ENCODE results near the gene SARNP. TPM values are rescaled to one million over a fixed set of nuclear protein-coding genes. Genes with fewer than 3 reads are reported as not detected.

The SARNP gene
- total and polyA plus RNA-seq, 9 of the 15 experiments (the other 6 are each of a cell fraction or from before 2014, with no cell fraction given): 70.1 to 400 (median 198) TPM

- TF ChIP-seq, protein P1, sequence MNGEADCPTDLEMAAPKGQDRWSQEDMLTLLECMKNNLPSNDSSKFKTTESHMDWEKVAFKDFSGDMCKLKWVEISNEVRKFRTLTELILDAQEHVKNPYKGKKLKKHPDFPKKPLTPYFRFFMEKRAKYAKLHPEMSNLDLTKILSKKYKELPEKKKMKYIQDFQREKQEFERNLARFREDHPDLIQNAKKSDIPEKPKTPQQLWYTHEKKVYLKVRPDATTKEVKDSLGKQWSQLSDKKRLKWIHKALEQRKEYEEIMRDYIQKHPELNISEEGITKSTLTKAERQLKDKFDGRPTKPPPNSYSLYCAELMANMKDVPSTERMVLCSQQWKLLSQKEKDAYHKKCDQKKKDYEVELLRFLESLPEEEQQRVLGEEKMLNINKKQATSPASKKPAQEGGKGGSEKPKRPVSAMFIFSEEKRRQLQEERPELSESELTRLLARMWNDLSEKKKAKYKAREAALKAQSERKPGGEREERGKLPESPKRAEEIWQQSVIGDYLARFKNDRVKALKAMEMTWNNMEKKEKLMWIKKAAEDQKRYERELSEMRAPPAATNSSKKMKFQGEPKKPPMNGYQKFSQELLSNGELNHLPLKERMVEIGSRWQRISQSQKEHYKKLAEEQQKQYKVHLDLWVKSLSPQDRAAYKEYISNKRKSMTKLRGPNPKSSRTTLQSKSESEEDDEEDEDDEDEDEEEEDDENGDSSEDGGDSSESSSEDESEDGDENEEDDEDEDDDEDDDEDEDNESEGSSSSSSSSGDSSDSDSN (IDR thresholded peaks at IDR 0.05; ENCODE audit: borderline replicate concordance in 1 of 2, low read depth in 2 of 2, low read length in 2 of 2): no peak
- TF ChIP-seq KDM1A (IDR thresholded peaks at IDR 0.05): no peak
- TF ChIP-seq RFX5 (IDR thresholded peaks at IDR 0.05; ENCODE audit: low read depth, low read length): no peak
- no peak; the same call in 1 of the 2 replicates for TF ChIP-seq TCF7 (IDR thresholded peaks at IDR 0.05; ENCODE audit: borderline replicate concordance)
- peak; percentile 80; the same call in 1 of the 2 replicates for TF ChIP-seq JUN (IDR thresholded peaks at IDR 0.05; ENCODE audit: borderline replicate concordance, low read depth, low read length)
- no peak for TF ChIP-seq JUN (CRISPR knock-in tag; IDR thresholded peaks at IDR 0.05; ENCODE audit: borderline replicate concordance)
- TF ChIP-seq NR3C1 (CRISPR knock-in tag; IDR thresholded peaks at IDR 0.05): no peak
- TF ChIP-seq FOXM1 (IDR thresholded peaks at IDR 0.05; ENCODE audit: low read depth): no peak
- TF ChIP-seq FOXM1 (CRISPR knock-in tag; IDR thresholded peaks at IDR 0.05; ENCODE audit: low read depth): no peak
- TF ChIP-seq L3MBTL2 (IDR thresholded peaks at IDR 0.05): peak; percentile 72
- no peak for TF ChIP-seq HOXB6 (CRISPR knock-in tag; IDR thresholded peaks at IDR 0.05; ENCODE audit: borderline replicate concordance)
- no peak for TF ChIP-seq NFATC3 (IDR thresholded peaks at IDR 0.05)
- no peak for TF ChIP-seq CREBBP (IDR thresholded peaks at IDR 0.05; ENCODE audit: low read depth, low read length)
- no peak for TF ChIP-seq ZNF274 (IDR thresholded peaks at IDR 0.05; ENCODE audit: borderline replicate concordance, low read depth, low read length)
- peak; percentile 34; the same call in 1 of the 2 replicates for TF ChIP-seq EP300 (IDR thresholded peaks at IDR 0.05; ENCODE audit: low read length)
- peak; percentile 53 for TF ChIP-seq BRD9 (IDR thresholded peaks at IDR 0.05; ENCODE audit: low read depth, partially characterized antibody)
- peak; percentile 34; the same call in 1 of the 2 replicates for TF ChIP-seq ETV1 (tag; conservative IDR thresholded peaks at IDR 0.05; ENCODE audit: low read depth)
- no peak for TF ChIP-seq KHSRP (IDR thresholded peaks at IDR 0.05)
- no peak for TF ChIP-seq FUS (optimal IDR thresholded peaks at IDR 0.05; ENCODE audit: low read depth, low read length)
- TF ChIP-seq YBX1 (IDR thresholded peaks at IDR 0.05): no peak
- no peak for TF ChIP-seq ZNF766 (CRISPR knock-in tag; conservative IDR thresholded peaks at IDR 0.05)
- no peak for TF ChIP-seq PHTF2 (CRISPR knock-in tag; IDR thresholded peaks at IDR 0.05)
- peak; percentile 98 for TF ChIP-seq TFAP4 (CRISPR knock-in tag; IDR thresholded peaks at IDR 0.05; ENCODE audit: borderline replicate concordance)
- no peak for TF ChIP-seq ZZZ3 (IDR thresholded peaks at IDR 0.05)
- TF ChIP-seq, protein P2, sequence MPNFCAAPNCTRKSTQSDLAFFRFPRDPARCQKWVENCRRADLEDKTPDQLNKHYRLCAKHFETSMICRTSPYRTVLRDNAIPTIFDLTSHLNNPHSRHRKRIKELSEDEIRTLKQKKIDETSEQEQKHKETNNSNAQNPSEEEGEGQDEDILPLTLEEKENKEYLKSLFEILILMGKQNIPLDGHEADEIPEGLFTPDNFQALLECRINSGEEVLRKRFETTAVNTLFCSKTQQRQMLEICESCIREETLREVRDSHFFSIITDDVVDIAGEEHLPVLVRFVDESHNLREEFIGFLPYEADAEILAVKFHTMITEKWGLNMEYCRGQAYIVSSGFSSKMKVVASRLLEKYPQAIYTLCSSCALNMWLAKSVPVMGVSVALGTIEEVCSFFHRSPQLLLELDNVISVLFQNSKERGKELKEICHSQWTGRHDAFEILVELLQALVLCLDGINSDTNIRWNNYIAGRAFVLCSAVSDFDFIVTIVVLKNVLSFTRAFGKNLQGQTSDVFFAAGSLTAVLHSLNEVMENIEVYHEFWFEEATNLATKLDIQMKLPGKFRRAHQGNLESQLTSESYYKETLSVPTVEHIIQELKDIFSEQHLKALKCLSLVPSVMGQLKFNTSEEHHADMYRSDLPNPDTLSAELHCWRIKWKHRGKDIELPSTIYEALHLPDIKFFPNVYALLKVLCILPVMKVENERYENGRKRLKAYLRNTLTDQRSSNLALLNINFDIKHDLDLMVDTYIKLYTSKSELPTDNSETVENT (CRISPR knock-in tag; IDR thresholded peaks at IDR 0.05): 0 out of 2 replicates have a peak, but pooled peaks have one; percentile 9
These were observed 88.3 kb downstream of the SARNP start, which contains the start of gene CD63 (continued) for GRCh38 chr12:55728939-55729818.

Measured in K562 (cell line).